NCI-H345 (cell line): ENCODE data around the gene MRPL21.
"Not testable (repeated sequence)": the region's sequence is repeated elsewhere in the genome, so short reads cannot be mapped to it uniquely, and the experiment has no call there.

ENCODE experiments used
- DNase-seq: peaks from one replicate; lab custom pipeline; 2025; lab: John Stamatoyannopoulos, UW

The MRPL21 gene

DNA sequence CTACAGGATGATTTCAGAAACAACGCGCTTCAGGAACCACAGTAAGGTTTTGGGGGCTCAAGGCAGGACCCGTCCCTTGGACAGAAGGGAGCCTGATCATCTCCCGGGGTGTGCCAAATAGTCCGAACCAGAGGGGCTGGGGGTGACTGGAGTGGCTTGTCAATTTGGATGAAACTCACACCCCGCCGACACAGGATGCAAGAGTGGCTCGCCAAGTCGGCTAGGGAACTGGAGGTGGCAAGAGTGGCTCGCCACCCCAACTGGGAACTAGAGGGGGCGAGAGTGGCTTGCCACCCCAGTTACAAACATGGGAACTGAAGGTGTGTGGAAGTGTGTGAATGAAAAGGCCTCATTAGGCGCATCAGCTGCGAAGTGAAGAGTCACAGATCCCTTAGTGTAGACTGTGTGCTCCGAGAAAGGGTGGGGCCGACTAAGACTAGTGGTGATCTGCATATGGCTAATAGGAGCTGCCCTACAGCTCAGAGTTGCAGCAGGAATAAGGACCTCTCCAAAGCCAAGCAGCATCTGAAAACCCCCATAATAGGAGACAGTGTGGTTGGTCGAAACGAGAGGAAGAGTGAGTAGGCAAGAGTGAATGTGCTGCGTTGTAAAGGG lies 35.3 kb downstream of the MRPL21 start:
- DNase-seq: no peak

DNA sequence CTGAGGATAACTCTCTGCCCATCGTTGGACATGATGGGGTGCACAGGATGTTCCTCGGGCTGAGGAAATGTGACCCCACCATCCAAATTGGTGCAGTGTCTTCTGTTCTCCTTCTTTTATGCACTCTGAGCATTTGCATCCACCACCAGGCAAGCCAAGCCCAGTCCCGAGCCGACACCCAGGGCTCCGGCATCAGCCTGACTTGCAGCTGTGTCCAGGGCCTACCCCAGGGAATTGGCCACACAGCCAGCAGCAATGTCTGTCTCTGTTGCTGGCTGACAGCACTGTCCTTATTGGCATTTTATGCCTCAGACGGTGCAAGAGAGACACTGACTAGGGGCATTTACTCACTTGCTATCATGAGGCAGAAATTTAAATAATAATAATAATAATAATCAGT lies 36.6 kb downstream of the MRPL21 start:
- DNase-seq: no peak

DNA sequence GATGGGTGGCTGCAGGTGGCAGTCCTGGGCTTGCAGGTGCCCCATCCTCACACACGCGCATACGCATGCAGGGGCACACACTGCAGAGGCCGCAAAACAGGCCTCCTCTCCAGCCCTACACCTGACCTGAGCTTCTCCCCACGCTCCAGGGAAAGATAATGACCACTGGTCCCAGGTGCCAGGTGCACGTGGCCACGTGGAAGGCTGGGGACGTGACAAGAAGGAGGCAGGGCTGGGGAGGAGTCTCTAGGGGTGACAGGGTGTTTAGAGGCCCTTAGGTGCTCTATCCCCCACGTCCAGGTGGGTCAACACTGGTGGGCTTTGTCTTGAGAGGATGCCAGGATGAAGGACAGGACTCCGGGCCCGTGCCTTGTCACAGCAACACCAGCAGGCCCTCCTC lies 38.4 kb downstream of the MRPL21 start:
- no peak for DNase-seq

DNA sequence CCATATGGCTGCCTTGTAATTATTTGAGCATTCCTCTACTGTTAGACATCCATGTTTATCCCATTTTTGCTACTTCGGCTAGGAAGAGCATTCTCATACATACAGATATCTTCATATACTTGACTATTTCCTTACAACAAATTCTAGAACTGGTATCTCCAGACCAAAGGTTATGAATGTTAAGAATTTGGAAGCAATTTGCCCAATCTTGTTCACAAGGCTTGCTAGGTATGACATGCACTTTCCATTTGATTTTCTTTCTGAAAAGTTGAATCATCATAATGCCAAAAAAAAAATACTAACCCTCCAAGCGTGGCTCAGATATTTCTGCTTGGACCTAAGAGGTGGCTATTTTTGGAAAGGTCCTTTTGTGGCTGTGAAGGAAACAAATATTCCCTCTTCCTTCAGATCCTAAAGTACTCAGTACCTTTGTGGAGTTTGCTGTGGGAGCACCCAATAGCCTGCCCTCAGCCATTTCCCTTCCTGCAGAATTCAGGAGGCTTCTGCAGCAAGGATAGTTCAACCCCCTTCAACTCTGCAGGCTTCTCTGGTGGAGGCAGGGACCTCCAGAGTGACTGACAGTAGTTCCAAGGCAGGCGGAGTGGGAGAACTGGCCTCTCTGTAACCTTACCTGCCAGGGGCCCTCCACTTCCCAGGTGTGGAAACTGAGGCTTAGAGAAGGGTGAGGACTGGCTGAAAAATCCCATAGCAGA lies 39.9 kb downstream of the MRPL21 start:
- DNase-seq: no peak

GRCh38 chr11:68862421-68862820 lies 41.2 kb downstream of the MRPL21 start:
- DNase-seq: no peak

GRCh38 chr11:68859123-68859522 lies 44.5 kb downstream of the MRPL21 start:
- DNase-seq: no peak

- no peak for DNase-seq
Observed at GRCh38 chr11:68857037-68857586, 46.5 kb downstream of the MRPL21 start.

GRCh38 chr11:68856425-68857030 lies 47.1 kb downstream of the MRPL21 start:
- not testable (repeated sequence) for DNase-seq

GRCh38 chr11:68855205-68855981 lies 48.2 kb downstream of the MRPL21 start:
- DNase-seq: no peak

- no peak for DNase-seq
Observed at GRCh38 chr11:68854273-68854958, 49.2 kb downstream of the MRPL21 start.

DNA sequence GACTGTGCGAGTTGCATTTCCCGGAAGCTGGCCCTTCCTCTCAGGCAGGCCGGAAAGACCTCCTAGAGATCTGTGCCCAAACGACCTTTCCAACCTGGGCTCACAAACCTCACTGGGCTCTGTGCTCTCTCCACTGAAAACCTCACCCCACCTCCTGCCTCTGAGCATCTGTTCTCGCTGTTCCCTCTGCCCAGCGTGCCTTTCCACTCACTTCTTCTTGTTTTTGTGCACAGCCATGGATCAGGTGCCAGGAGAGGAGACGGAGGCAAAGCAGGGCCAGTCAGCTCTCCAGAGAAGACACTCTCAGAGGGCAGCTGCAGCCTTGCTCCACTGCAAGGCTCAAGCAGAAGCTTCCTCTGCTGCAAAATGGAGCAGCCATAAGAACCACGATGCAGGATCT lies 51.0 kb downstream of the MRPL21 start:
- DNase-seq: no peak

DNA sequence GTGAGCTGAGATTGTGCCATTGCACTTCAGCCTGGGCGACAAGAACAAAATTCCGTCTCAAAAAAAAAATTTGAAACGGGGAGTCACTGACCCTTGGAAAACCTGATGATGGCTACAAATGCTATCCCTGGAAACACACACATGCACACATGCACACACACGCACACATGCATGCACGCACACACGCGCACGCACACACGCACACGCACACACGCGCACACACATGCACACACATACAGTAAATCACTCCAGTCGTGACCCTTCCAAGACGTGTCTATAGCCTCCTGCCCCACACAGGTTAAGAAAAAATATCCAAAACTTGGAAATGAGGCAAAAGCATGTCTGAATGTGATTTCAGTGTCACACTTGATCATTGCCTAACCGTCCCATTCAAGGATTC lies 55.2 kb downstream of the MRPL21 start:
- DNase-seq: no peak

- DNase-seq: no peak
Observed at GRCh38 chr11:68847395-68847794, 56.2 kb downstream of the MRPL21 start.

DNA sequence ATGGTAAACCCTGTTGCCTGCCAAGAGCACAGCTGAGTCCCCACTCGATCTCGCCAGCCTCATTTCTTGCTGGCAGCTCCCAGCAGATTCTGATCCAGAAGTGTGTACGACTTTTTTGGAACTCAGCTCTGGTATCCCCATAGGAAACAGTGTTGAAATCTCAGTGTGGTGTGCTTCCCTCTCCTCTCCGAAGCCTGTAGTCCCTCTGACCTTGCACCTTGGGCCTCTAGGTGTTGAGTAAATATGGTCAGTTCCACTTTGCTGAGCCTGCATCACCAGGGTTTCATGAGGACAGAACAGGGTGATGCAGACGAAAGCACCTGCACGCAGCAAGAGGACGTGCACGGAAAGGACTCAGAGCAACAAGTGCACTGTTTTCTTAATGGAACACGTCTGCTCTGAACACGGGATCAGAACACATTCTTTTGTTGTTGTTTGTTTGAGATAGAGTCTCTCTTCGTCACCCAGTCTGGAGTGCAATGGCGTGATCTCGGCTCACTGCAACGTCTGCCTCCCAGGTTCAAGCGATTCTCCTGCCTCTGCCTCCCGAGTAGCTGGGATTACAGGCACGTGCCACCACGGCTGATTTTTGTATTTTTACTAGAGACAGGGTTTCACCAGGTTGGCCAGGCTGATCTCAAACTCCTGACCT lies 58.2 kb downstream of the MRPL21 start:
- no peak for DNase-seq

- DNase-seq: no peak
Observed at GRCh38 chr11:68844801-68845200, 58.8 kb downstream of the MRPL21 start.

GRCh38 chr11:68844376-68844775 lies 59.3 kb downstream of the MRPL21 start:
- DNase-seq: no peak

GRCh38 chr11:68843703-68844312 lies 59.8 kb downstream of the MRPL21 start:
- peak; percentile 83 for DNase-seq

- DNase-seq: no peak
Observed at GRCh38 chr11:68843052-68843561, 60.5 kb downstream of the MRPL21 start.

DNA sequence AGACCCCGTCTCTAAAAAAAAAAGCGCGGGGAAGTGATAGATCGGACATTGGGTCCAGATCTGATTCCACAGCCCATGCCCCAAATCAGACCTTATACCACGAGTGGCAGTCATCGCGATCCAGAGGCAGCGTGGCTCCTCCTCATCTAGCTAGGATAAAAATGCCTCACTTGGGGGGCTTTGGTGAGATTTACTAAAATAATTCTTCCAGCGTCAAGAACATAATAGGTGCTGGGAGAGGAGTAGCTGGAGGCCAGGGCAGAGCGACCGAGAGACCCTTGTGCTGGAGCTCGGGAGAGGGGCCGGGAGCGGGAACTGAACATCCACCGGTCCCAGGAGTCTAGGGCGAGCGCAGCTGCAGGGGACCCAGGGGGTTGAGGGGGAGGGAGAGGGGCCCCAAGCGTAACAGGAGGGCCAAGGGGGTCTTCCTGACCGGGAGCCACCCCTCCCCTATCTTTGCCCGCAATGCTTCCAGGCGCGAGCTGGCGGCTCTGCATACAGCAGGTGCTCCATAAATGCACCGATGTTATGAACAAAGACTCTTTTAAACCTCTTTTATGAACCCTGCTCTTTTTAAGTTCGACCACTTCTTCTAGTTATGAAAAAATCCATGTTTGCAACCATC lies 61.1 kb downstream of the MRPL21 start:
- no peak for DNase-seq
